Neuron (in vitro differentiated cells): ENCODE data around the gene RASGRF2.

Source experiments
- H2AFZ ChIP-seq: one replicate; pipeline ENCODE4 v1.6.1; 2013; ENCODE audit warnings: low read depth, mild to moderate bottlenecking, inconsistent platforms, low read length, moderate library complexity
- H3K27me3 ChIP-seq: one replicate; pipeline ENCODE4 v1.6.1; 2013; ENCODE audit warnings: low read length; ENCODE audit not compliant: insufficient read depth
- H3K36me3 ChIP-seq: one replicate; pipeline ENCODE4 v1.6.1; 2013; ENCODE audit warnings: low read length; ENCODE audit not compliant: insufficient read depth
- H3K4me1 ChIP-seq: one replicate; pipeline ENCODE4 v1.6.1; 2013; ENCODE audit warnings: low read length; ENCODE audit not compliant: insufficient read depth
- H3K4me3 ChIP-seq: 2 replicates; pipeline ENCODE4 v1.5.1; 2013; ENCODE audit warnings: mild to moderate bottlenecking, low read length, moderate library complexity
- H3K9me3 ChIP-seq: one replicate; pipeline ENCODE4 v1.6.1; 2013; ENCODE audit warnings: low read length

RASGRF2 gene

DNA sequence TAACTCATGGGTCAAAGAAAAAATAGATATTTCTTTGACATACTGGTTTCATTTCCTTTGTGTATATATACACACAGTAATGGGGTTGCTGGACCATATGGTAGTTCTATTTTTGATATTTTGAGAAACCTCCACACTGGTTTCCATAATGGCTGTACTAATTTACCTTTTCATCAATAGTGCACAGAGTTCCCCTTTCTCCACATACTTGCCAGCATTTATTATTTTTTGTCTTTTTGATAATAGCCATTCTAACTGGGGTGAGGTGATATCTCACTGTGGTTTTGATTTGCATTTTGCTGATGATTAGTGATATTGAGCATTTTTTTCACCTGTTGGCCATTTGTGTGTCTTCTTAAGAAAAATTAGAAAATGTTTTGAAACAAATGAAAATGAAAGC, 194.6 kb downstream of the RASGRF2 start:
- H3K9me3 ChIP-seq: peaks cover 2% of the 10 kb centered on the region
- H3K36me3 ChIP-seq: no peaks in the 10 kb centered on the region
- H3K4me1 ChIP-seq: no peaks in the 10 kb centered on the region
- H3K27me3 ChIP-seq: peaks cover 2% of the 10 kb centered on the region
- H3K4me3 ChIP-seq: no peak overlapping the region
- no peak overlapping the region for H2AFZ ChIP-seq

- H3K27me3 ChIP-seq: peaks cover 2% of the 10 kb centered on the region
- H3K36me3 ChIP-seq: no peaks in the 10 kb centered on the region
- H2AFZ ChIP-seq: no peak overlapping the region
- no peak overlapping the region for H3K4me3 ChIP-seq
- H3K9me3 ChIP-seq: peaks cover 2% of the 10 kb centered on the region
- no peaks in the 10 kb centered on the region for H3K4me1 ChIP-seq
Observed at GRCh38 chr5:81156732-81157131, 196.6 kb downstream of the RASGRF2 start.

- H2AFZ ChIP-seq: no peak overlapping the region
Observed at GRCh38 chr5:81161012-81161601, 200.9 kb downstream of the RASGRF2 start.

GRCh38 chr5:81162501-81162900, 202.3 kb downstream of the RASGRF2 start:
- Histone ChIP-seq H3K27me3 (peaks cover 2% of the 10 kb centered on the region), H3K9me3 (no peaks in the 10 kb centered on the region), H3K4me3 (no peak overlapping the region), H2AFZ (no peak overlapping the region), H3K36me3 (no peaks in the 10 kb centered on the region), H3K4me1 (peaks cover 7% of the 10 kb centered on the region)

More at GRCh38 chr5:81161012-81161601, 200.9 kb downstream of the RASGRF2 start:
- H3K36me3 ChIP-seq: no peaks in the 10 kb centered on the region
- peaks cover 2% of the 10 kb centered on the region for H3K27me3 ChIP-seq
- H3K4me3 ChIP-seq: no peak overlapping the region
- H3K4me1 ChIP-seq: no peaks in the 10 kb centered on the region
- no peaks in the 10 kb centered on the region for H3K9me3 ChIP-seq

DNA sequence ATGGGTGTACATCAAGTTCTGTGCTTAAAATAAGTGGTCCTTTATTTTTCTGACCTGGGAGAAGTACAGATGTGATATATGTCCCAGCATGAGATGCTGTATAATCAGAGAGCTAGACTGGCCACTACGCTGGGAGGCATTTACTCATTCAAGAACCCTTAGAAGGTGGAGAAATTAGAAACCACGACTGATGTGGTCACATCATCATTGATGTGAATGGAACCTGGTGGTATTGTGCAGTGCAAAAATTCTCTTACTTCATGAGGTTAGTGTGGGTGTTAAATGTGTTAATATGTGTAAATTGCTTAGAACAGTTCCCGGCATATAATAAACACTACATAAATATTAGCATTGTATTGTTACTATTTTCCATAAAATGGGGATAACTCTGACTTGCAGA, 203.5 kb downstream of the RASGRF2 start:
- Histone ChIP-seq H3K27me3 (peaks cover 1% of the 10 kb centered on the region), H3K4me3 (no peak overlapping the region), H3K4me1 (peaks cover 12% of the 10 kb centered on the region), H3K9me3 (no peaks in the 10 kb centered on the region), H2AFZ (no peak overlapping the region), H3K36me3 (no peaks in the 10 kb centered on the region)

DNA sequence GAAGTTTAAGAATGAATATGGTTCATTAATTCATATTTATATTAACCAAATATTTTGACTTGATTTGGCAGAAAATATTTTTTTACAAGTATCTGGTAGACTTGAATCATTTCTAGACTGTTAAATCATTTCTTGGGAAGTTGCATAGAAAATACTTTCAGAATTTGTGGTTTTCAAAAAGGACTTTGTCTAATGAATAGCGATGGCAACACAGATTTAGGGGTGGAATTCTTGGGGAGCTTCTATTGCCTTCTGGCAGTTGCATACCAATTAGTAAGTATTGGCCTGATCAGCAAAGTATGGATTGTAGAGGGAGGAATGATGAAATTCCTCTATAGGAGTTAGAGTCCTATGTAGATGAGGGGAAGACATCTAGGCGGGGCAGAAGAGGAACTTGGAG, 204.3 kb downstream of the RASGRF2 start:
- Histone ChIP-seq H3K4me1 (peaks cover 12% of the 10 kb centered on the region), H3K9me3 (no peaks in the 10 kb centered on the region), H2AFZ (no peak overlapping the region), H3K4me3 (no peak overlapping the region), H3K36me3 (no peaks in the 10 kb centered on the region), H3K27me3 (no peaks in the 10 kb centered on the region)

GRCh38 chr5:81164936-81165335, 204.8 kb downstream of the RASGRF2 start:
- Histone ChIP-seq H3K27me3 (no peaks in the 10 kb centered on the region), H3K4me1 (peaks cover 12% of the 10 kb centered on the region), H3K9me3 (no peaks in the 10 kb centered on the region), H2AFZ (no peak overlapping the region), H3K36me3 (no peaks in the 10 kb centered on the region), H3K4me3 (no peak overlapping the region)

GRCh38 chr5:81165493-81166119, 205.4 kb downstream of the RASGRF2 start:
- Histone ChIP-seq H3K9me3 (no peaks in the 10 kb centered on the region), H3K4me3 (no peak overlapping the region), H2AFZ (no peak overlapping the region), H3K4me1 (peaks cover 12% of the 10 kb centered on the region), H3K36me3 (no peaks in the 10 kb centered on the region), H3K27me3 (no peaks in the 10 kb centered on the region)

DNA sequence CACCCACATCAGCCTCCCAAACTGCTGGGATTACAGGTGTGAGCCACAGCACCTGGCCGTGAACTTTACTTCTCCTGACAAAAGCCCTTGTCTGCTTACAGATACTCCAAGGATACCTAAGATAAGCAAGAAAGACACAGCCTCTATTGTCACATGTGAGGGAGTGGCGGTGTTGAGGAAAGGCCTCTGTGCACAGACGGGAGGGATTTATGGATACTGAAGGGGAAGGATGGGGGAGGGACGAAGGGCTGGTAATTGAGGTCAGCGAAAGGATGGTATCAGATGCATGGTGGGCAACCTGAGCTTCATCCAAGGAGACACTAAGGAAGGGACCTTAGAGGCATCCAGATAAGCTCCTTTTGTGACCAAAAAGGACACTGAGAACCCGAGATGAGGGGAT, 206.3 kb downstream of the RASGRF2 start:
- H3K9me3 ChIP-seq: no peaks in the 10 kb centered on the region
- no peaks in the 10 kb centered on the region for H3K27me3 ChIP-seq
- peaks cover 12% of the 10 kb centered on the region for H3K4me1 ChIP-seq
- H3K36me3 ChIP-seq: no peaks in the 10 kb centered on the region
- H3K4me3 ChIP-seq: no peak overlapping the region
- no peak overlapping the region for H2AFZ ChIP-seq

GRCh38 chr5:81167078-81167477, 206.9 kb downstream of the RASGRF2 start:
- Histone ChIP-seq H3K4me1 (peaks cover 12% of the 10 kb centered on the region), H3K4me3 (no peak overlapping the region), H3K9me3 (no peaks in the 10 kb centered on the region), H3K27me3 (no peaks in the 10 kb centered on the region), H2AFZ (no peak overlapping the region), H3K36me3 (no peaks in the 10 kb centered on the region)

DNA sequence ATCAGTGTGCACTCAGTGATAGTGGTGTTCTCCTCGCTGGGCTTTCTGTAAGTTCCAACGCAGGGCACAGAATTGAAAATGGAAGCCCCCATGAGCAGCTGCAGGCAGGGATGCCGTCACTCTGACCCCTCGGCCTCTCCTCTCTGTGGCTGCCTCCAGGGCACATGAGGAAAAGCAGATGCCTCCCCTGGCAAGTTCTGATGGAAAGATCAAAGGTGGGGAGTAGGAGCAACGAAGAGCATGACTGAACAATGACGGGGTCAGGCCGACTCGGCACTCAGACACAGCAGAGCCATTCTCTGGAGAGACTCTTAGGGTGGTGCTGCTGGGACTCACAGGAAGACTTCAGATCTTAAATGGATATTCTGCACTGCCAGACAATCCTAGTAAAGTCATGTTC, 207.4 kb downstream of the RASGRF2 start:
- H2AFZ ChIP-seq: no peak overlapping the region
- H3K9me3 ChIP-seq: no peaks in the 10 kb centered on the region
- H3K36me3 ChIP-seq: no peaks in the 10 kb centered on the region
- H3K4me1 ChIP-seq: peaks cover 12% of the 10 kb centered on the region
- no peaks in the 10 kb centered on the region for H3K27me3 ChIP-seq
- no peak overlapping the region for H3K4me3 ChIP-seq

DNA sequence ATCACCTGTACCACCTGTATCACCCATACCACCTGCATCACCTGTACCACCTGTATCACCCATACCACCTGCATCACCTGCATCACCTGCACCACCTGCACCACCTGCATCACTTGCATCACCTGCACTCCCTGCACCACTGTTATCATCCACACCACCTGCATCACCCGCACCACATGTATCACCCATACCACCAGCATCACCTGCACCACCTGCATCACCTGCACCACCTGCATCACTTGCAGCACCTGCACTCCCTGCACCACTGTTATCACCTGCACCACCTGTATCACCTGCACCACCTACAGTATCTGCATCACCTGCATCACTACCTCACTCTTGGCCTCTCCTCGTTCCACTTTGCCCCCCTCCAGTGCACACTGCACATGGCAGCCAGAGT, 209.8 kb downstream of the RASGRF2 start:
- Histone ChIP-seq H3K4me3 (no peak overlapping the region), H3K27me3 (no peaks in the 10 kb centered on the region), H3K4me1 (peaks cover 12% of the 10 kb centered on the region), H3K9me3 (no peaks in the 10 kb centered on the region), H3K36me3 (no peaks in the 10 kb centered on the region), H2AFZ (no peak overlapping the region)

DNA sequence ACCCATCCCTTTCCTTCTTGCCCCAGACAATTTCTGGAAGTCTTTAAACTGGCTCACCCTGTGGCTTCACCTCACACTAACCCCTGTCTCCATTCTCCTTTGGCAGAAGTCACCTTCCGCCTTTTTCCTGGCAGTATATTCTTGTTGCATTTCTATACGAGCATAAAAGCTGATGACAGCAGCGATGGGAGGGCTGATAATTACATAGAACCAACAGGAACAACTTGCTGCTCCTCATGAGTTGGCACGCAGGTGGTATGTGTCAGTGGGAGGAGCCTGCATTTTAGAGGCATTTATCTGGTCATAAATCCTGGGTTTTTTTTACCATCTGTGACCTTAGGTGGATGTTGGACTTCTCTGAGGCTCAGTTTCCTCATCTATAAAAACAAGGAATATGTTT, 211.6 kb downstream of the RASGRF2 start:
- no peak overlapping the region for H3K4me3 ChIP-seq

GRCh38 chr5:81172710-81173109, 212.5 kb downstream of the RASGRF2 start:
- H3K4me3 ChIP-seq: no peak overlapping the region
- H3K4me1 ChIP-seq: peaks cover 7% of the 10 kb centered on the region
- no peak overlapping the region for H2AFZ ChIP-seq
- H3K36me3 ChIP-seq: no peaks in the 10 kb centered on the region
- no peaks in the 10 kb centered on the region for H3K9me3 ChIP-seq
- H3K27me3 ChIP-seq: no peaks in the 10 kb centered on the region

More for the DNA sequence above, 211.6 kb downstream of the RASGRF2 start:
- Histone ChIP-seq H3K9me3 (no peaks in the 10 kb centered on the region), H3K27me3 (no peaks in the 10 kb centered on the region), H3K36me3 (no peaks in the 10 kb centered on the region), H3K4me1 (peaks cover 14% of the 10 kb centered on the region), H2AFZ (no peak overlapping the region)
